ENCODE results near the gene ACTL10. TPM values are rescaled to one million over a fixed set of nuclear protein-coding genes. Genes with fewer than 3 reads are reported as not detected.

The ACTL10 gene
- total RNA-seq, 1 donor from 2014 or later = 3.7 TPM

DNA sequence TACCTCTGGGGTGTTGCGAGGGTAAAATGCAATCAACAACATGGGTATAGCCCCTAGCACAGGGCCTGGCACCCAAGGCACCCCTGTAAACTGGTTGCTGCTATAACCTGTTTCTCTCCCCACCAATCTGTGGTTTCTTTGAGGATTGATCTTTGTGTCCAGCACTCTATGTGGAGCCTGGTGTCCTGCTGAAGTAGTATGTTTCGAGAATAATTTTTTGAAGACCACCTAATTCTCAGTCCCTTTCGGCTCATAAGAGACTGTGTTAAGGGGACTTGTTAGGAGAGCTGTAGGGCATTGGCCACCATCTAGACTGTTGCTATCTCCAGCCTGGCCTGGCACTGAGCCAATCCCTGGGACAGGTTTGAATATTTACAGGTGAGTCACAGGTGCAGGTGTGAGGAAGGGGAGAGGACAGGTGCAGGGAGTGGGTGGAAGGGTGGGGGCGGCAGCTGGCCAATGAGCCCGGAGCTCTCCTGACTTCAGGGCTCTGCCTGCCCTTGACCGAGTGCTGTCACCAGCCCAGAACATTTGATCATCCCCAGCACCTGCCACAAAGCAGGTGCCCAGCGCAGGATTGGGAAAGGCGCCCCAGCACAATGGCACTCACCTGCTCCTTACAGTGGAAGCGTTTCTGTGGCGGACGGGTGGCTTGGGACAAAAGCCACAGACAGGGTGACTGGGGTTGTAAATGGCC, 12.7 kb upstream of the ACTL10 start:
- intact Hi-C loops (cut with micrococcal nuclease) = loop anchor here (1.0 kb wide), 1 partner anchor 197 kb away; no protein-coding TSS in a partner anchor

DNA sequence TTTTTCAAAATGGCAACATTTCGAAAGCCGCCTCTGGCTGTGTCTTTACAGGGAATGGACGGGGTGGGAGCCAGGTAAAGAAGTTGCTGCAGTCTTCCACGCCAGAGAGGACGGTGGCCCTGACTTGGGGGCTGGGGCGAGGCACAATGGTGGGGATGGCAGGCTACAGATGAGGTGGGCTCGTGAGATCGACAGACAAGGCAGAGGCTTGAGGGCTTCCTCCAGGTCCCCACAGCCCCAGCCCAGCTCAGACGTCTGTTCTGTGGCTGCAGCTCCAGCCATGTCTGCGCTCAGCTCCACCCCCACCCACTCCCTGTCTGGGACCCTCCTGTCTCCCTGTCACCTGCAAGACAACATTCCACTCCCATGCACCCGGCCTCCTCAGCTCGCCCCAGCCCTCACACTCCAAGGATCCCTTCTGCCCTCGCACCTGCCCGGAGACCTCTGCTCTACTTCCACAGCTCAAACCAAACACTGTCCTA, 12.0 kb upstream of the ACTL10 start:
- Mint-ChIP-seq H3K4me3 (no peak overlapping the region), H3K36me3 (ENCODE audit: low read depth) (no peaks in the 10 kb centered on the region), H3K4me1 (peaks cover 16% of the 10 kb centered on the region), H3K9me3 (no peaks in the 10 kb centered on the region), H3K27me3 (no peaks in the 10 kb centered on the region), H3K27ac (peak overlapping the region; percentile 32)
- intact Hi-C loops (cut with micrococcal nuclease) = no loop called here
- no peak for DNase-seq

More for the DNA sequence above, 12.7 kb upstream of the ACTL10 start:
- Mint-ChIP-seq H3K27ac (peak overlapping the region; percentile 25), H3K4me1 (peaks cover 16% of the 10 kb centered on the region), H3K27me3 (no peaks in the 10 kb centered on the region), H3K4me3 (no peak overlapping the region), H3K9me3 (no peaks in the 10 kb centered on the region), H3K36me3 (ENCODE audit: low read depth) (no peaks in the 10 kb centered on the region)
- DNase-seq = no peak

DNA sequence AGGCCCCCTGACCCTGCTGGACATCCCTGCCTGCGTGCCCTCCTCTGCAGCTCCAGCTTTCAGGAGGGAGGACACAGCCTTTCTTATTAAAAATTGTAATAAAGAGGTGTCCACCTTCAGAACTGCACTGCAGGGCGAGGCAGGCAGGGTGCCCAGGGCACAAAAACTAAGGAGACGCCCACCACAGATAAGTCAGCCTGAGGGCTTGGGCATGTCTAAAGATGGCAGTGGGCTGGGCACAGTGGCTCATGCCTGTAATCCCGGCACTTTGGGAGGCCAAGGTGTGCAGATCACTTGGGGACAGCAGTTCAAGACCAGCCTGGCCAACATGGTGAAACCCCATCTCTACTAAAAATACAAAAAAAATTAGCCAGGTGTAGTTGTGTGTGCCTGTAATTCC, 11.6 kb upstream of the ACTL10 start:
- Mint-ChIP-seq H3K4me3 (no peak overlapping the region), H3K4me1 (peaks cover 14% of the 10 kb centered on the region), H3K27ac (no peak overlapping the region), H3K27me3 (no peaks in the 10 kb centered on the region), H3K9me3 (no peaks in the 10 kb centered on the region), H3K36me3 (ENCODE audit: low read depth) (no peaks in the 10 kb centered on the region)
- DNase-seq = no peak
- intact Hi-C loops (cut with micrococcal nuclease) = no loop called here

DNA sequence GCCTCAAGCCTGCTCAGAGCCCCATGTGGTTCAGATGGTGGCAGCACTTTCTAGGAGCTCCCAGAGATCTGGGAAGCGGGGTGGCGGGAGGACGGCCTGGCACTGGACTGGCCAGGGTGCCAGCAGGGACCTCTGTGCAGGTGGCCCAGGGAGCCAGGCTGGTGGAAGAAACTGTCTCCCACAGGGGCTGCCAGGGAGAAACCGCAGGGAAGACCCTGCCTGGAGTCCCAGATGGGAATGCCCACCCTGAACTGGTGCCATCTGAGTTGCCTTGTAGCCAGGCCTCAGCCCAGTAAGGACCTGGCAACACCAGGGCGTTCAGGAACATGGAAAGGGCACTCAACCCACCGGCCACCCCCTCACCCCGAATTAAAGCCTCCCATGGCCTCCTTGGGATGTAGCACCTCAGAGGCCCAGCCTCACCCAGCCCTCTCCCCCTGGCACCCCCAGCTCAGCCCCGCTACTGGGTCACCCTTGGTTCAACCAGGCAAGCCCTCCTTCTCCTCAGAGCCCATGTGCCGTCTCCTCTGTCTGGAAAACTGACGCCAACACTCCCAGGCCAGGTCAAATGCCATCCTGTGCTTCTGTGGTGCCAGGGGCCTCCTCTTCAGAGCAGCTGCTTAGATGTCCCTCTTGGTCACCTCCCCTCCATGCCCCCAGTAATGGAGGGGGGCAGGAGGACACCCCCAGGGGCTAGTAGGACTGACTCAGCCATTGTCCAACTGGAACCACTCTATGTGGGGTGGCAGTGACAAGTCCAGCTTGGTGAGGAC, 10.5 kb upstream of the ACTL10 start:
- H3K27me3 Mint-ChIP-seq = no peaks in the 10 kb centered on the region
- H3K9me3 Mint-ChIP-seq = no peaks in the 10 kb centered on the region
- no peak overlapping the region for H3K4me3 Mint-ChIP-seq
- intact Hi-C loops (cut with micrococcal nuclease) = no loop called here
- no peak for DNase-seq
- H3K36me3 Mint-ChIP-seq (ENCODE audit: low read depth) = no peaks in the 10 kb centered on the region
- no peak overlapping the region for H3K27ac Mint-ChIP-seq
- H3K4me1 Mint-ChIP-seq = peaks cover 14% of the 10 kb centered on the region

DNA sequence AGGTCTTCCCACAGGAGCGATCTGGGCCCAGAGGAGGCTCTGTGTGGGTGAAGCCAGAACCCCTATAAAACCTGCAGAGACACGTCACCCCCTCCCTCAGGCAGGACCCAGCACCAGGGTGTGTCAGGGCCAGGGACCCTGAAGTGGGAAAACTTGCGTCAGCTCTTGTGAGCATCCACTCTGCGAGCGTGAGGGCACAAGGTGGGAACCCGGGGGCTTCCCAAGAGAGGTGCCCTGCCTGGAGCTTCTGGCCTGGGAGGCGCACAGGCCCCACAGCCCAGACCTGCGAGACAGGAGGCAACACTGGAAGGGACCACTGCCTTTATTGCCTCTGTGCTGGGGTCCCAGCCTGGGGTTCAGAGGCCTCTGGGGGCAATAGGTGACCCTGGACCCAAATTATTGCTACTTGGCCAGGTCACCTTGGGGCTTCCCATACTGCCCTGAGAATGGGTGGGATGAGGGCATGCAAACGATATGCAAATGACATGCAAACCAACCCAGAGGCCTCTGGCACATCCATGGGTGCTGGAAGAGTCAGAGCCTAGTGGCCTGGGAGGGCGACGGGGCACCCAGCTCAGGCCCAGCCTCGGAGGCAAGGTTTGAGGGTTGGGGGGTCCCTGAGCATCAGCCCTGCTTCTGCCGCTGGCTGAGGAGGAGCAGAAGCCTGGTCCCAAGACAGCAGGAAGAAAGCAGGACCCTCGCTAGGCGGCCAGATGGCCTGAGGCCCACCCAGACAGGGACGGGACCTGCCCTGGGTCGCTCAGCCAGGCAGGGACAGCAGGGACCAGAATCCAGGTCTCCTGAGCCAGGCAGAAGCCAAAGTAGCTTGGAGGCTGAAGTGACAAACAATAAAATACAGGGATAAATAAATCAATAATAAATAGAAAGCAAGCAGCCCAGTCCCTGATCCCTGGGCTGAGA, 9.7 kb upstream of the ACTL10 start:
- Mint-ChIP-seq H3K27ac (no peak overlapping the region), H3K36me3 (ENCODE audit: low read depth) (no peaks in the 10 kb centered on the region), H3K4me3 (no peak overlapping the region), H3K4me1 (peaks cover 11% of the 10 kb centered on the region), H3K9me3 (no peaks in the 10 kb centered on the region), H3K27me3 (no peaks in the 10 kb centered on the region)
- intact Hi-C loops (cut with micrococcal nuclease) = no loop called here
- no peak for DNase-seq

DNA sequence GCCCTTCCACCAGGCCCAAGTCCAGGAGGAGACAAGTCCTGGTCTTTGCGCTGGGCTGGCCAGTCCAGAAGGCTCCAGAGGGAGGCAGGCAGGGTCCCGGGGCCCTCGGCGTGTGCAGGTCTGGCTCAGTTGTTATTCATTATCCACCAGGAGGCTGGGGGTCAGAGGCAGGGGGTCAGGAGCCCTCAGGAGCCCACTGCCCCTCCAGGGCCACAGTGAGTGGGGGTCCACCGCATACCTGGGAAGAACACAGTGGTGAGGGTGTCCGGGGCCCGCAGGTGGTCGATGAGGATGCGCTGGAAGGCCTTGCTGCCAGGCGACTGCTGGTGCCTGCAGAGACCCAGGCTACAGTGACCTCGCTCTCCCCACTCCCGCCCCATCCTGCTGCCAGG, 9.0 kb upstream of the ACTL10 start:
- no peak for DNase-seq
- Mint-ChIP-seq H3K27ac (no peak overlapping the region), H3K9me3 (no peaks in the 10 kb centered on the region), H3K36me3 (ENCODE audit: low read depth) (no peaks in the 10 kb centered on the region), H3K4me3 (no peak overlapping the region), H3K4me1 (peaks cover 10% of the 10 kb centered on the region), H3K27me3 (no peaks in the 10 kb centered on the region)
- intact Hi-C loops (cut with micrococcal nuclease) = no loop called here

DNA sequence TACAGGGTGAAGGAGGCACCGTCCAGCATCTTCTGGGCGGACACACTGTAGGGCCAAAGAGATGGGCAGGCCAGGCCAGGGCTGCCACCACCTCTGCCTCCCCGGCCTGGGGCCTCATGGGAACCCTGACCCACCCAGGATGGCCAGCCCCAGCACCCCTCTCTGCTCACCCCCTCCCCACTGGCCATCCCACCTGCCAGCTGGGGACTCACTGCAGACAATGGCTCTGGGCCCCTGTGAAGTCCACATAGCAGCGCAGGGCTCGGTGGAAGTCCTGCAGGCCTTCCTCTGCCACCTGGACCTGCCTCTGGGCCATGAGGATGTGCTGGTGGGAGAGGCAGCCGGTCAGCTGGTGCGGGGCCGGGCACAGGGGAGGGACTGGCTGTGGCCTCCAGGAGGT, 8.2 kb upstream of the ACTL10 start:
- DNase-seq = no peak
- no peak overlapping the region for H3K27ac Mint-ChIP-seq
- H3K9me3 Mint-ChIP-seq = no peaks in the 10 kb centered on the region
- no peak overlapping the region for H3K4me3 Mint-ChIP-seq
- no peaks in the 10 kb centered on the region for H3K36me3 Mint-ChIP-seq (ENCODE audit: low read depth)
- peaks cover 6% of the 10 kb centered on the region for H3K4me1 Mint-ChIP-seq
- H3K27me3 Mint-ChIP-seq = no peaks in the 10 kb centered on the region
- intact Hi-C loops (cut with micrococcal nuclease) = no loop called here

DNA sequence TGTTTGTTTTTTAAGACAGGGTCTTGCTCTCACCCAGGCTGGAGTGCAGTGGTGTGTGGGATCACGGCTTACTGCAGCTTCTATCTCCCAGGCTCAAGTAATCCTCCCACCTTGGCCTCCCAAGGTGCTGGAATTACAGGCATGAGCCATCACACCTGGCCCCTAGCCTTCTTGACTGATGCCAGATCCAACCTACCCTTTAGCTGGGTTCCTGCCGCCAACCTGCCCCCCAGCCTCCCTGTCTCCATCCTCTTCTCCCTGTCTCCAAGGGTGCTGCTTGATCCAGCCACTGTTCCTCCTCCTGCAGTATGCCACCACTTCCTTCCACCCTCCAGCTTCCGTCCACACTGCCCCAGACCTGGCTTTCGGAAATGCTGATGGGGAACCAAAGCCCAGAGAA, 7.8 kb upstream of the ACTL10 start:
- DNase-seq = no peak
- no peaks in the 10 kb centered on the region for H3K36me3 Mint-ChIP-seq (ENCODE audit: low read depth)
- peaks cover 8% of the 10 kb centered on the region for H3K4me1 Mint-ChIP-seq
- H3K27me3 Mint-ChIP-seq = no peaks in the 10 kb centered on the region
- peak overlapping the region; percentile 49 for H3K27ac Mint-ChIP-seq
- no peaks in the 10 kb centered on the region for H3K9me3 Mint-ChIP-seq
- no peak overlapping the region for H3K4me3 Mint-ChIP-seq
- intact Hi-C loops (cut with micrococcal nuclease) = no loop called here

DNA sequence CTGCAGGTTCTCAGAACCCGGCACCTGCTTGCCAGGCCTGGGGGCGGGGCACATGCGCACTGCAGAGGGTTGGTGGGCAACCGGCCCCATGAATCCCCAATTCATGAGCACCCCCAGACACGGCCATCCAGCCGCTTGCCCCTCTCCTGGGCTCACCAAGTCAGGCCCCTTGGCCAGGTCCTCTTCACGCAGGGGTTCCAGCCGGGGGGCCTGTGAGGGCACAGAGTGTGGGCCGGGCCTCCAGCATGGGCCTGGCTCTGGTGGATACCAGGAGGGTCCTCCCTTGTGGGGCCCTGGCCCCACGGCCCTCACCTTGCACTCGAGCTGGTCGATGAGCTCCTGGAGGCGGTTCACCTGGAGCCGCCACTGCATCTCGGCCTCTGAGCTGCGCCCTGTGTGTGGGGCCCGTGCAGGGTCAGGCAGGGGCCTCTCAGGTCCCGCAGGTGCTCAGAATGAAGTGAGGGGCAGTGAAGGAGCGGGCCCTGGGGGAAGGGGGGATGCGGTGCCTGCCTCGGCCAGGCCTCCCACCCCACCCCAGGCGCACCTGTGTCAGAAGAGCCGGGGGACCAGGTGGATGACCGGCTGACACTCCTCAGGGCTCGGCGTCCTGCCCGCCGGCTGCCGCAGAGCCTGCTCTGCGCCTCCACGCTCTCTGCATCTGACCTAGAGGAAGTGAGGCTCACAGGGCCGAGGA, 7.3 kb upstream of the ACTL10 start:
- no peak for DNase-seq
- Mint-ChIP-seq H3K9me3 (no peaks in the 10 kb centered on the region), H3K4me1 (peaks cover 11% of the 10 kb centered on the region), H3K27ac (peak overlapping the region; percentile 49), H3K36me3 (ENCODE audit: low read depth) (no peaks in the 10 kb centered on the region), H3K27me3 (no peaks in the 10 kb centered on the region), H3K4me3 (no peak overlapping the region)
- intact Hi-C loops (cut with micrococcal nuclease) = no loop called here

DNA sequence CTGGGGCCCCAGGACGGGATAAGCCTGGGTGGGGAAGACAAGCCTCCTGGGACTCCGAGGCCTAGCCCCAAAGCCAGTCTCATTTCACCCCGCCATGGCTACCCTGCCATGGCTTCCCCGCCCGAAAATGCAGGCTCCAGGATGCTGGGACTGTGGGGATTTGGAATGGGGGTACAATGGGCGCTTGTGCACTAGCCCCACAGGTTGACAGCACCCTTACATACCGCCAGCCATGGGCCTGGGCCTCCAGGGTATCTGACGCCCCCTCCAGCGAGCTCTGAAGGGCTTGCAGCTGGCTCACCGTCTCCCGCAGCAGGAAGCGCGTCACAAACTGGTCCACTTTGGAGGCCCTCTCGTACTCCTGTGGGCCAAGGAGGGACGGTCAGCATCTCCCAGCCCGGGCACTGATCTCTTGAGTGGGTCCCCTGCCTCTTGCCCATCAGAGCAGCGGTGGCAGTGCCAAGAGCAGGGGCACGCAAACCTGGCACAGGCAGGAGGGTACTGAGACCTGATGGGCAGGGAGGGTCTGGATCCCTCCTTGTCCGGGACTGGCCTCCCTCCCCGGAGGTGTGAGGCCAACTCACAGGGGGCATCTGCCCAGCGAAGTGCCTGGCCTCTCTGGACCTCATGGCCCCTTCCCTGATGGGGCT, 6.6 kb upstream of the ACTL10 start:
- Mint-ChIP-seq H3K36me3 (ENCODE audit: low read depth) (no peaks in the 10 kb centered on the region), H3K27ac (no peak overlapping the region)
- intact Hi-C loops (cut with micrococcal nuclease) = no loop called here

DNA sequence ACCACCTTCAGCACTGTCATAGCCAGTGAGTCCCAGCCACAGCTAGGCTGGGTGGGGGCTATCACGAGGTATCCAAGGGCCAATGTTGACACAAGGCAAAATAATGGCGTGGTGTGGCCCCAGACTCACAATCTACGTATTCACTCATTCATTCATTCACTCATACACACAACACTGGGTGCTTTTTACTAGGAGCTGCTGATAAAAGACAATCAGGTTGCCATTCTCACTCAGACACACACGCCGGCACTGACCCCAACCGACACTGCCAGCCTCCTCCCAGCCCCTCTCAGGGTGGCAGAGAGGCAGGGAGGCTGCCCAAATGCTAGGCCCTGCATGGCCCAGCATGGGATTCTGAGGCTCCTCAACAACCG, 6.1 kb upstream of the ACTL10 start:
- Mint-ChIP-seq H3K27ac (no peak overlapping the region), H3K36me3 (ENCODE audit: low read depth) (no peaks in the 10 kb centered on the region), H3K27me3 (no peaks in the 10 kb centered on the region), H3K4me1 (peaks cover 22% of the 10 kb centered on the region), H3K4me3 (no peak overlapping the region), H3K9me3 (no peaks in the 10 kb centered on the region)
- intact Hi-C loops (cut with micrococcal nuclease) = no loop called here
- no peak for DNase-seq

More for the DNA sequence above, 6.6 kb upstream of the ACTL10 start:
- Mint-ChIP-seq H3K4me1 (peaks cover 18% of the 10 kb centered on the region), H3K4me3 (no peak overlapping the region), H3K27me3 (no peaks in the 10 kb centered on the region), H3K9me3 (no peaks in the 10 kb centered on the region)
- DNase-seq = no peak

DNA sequence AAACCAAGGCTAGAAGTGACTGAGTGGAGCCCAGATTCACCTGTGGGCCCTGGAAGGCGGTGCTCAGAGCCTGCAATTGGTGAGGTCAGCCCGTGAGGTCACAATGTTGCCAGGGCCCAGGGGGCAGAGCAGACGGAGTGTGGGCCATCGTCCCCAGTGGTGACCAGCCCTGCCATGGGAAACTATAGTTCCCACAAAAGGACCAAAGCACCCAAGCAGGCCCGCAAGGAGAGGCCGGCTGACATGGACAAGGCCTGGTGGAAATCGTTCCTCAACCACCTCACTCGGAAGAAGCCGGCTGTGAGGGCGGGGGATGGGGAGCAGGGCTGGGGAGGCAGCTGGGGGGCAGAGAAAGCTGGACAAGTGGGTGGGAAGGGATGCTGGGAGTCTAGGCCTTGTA, 4.6 kb upstream of the ACTL10 start, which contains the start of gene C20orf144:
Gene C20orf144 (plus strand): TSS at position 156 of the 400 bp plus-strand sequence. CDS start 19 bp downstream, at position 175.
- Mint-ChIP-seq H3K4me3 (peak within 1 kb of the TSS; percentile 87), H3K4me1 (peaks cover 27% of the 10 kb centered on the region), H3K27ac (peak within 1 kb of the TSS; percentile 86), H3K27me3 (no peaks in the 10 kb centered on the region), H3K36me3 (ENCODE audit: low read depth) (no peaks in the 10 kb centered on the region), H3K9me3 (no peaks in the 10 kb centered on the region)
- DNase-seq = no peak
- intact Hi-C loops (cut with micrococcal nuclease) = loop anchor here (2.0 kb wide), 2 partner anchors 25 to 69 kb away; partner anchors contain the start of genes E2F1 and ZNF341
